Measurements from ENCODE around the gene INPP4B.
A peak's percentile ranks its signal among the peaks of the same experiment; 100 is the strongest.

INPP4B gene

GRCh38 chr4:142427456-142427855, 418.6 kb downstream of the INPP4B start:
- no peak overlapping the region for H3K4me3 ChIP-seq (ENCODE audit: low read length)
- no peak for DNase-seq (ENCODE audit: low read depth)
- TF ChIP-seq CTCF (conservative IDR thresholded peaks at IDR 0.05; ENCODE audit: low read length) = no peak

GRCh38 chr4:142423861-142424260, 422.2 kb downstream of the INPP4B start:
- no peak for TF ChIP-seq CTCF (conservative IDR thresholded peaks at IDR 0.05; ENCODE audit: low read length)

GRCh38 chr4:142420311-142421095, 425.6 kb downstream of the INPP4B start:
- no peak for TF ChIP-seq CTCF (conservative IDR thresholded peaks at IDR 0.05; ENCODE audit: low read length)
- no peak for DNase-seq (ENCODE audit: low read depth)
- no peak overlapping the region for H3K4me3 ChIP-seq (ENCODE audit: low read length)

More at GRCh38 chr4:142423861-142424260, 422.2 kb downstream of the INPP4B start:
- no peak overlapping the region for H3K4me3 ChIP-seq (ENCODE audit: low read length)
- DNase-seq (ENCODE audit: low read depth) = no peak

- no peak for TF ChIP-seq CTCF (conservative IDR thresholded peaks at IDR 0.05; ENCODE audit: low read length)
- no peak for DNase-seq (ENCODE audit: low read depth)
Observed at GRCh38 chr4:142419712-142420111, 426.4 kb downstream of the INPP4B start.

GRCh38 chr4:142418697-142419096, 427.4 kb downstream of the INPP4B start:
- no peak for TF ChIP-seq CTCF (conservative IDR thresholded peaks at IDR 0.05; ENCODE audit: low read length)
- no peak overlapping the region for H3K4me3 ChIP-seq (ENCODE audit: low read length)
- DNase-seq (ENCODE audit: low read depth) = no peak

More at GRCh38 chr4:142419712-142420111, 426.4 kb downstream of the INPP4B start:
- H3K4me3 ChIP-seq (ENCODE audit: low read length) = no peak overlapping the region

- TF ChIP-seq CTCF (conservative IDR thresholded peaks at IDR 0.05; ENCODE audit: low read length) = no peak
- DNase-seq (ENCODE audit: low read depth) = no peak
Observed at GRCh38 chr4:142416711-142417275, 429.3 kb downstream of the INPP4B start.

GRCh38 chr4:142416121-142416520, 430.0 kb downstream of the INPP4B start:
- no peak for TF ChIP-seq CTCF (conservative IDR thresholded peaks at IDR 0.05; ENCODE audit: low read length)
- no peak overlapping the region for H3K4me3 ChIP-seq (ENCODE audit: low read length)
- peak; percentile 92 for DNase-seq (ENCODE audit: low read depth)

More at GRCh38 chr4:142416711-142417275, 429.3 kb downstream of the INPP4B start:
- H3K4me3 ChIP-seq (ENCODE audit: low read length) = no peak overlapping the region
